ENCODE results near the gene PHF21B.

DNA sequence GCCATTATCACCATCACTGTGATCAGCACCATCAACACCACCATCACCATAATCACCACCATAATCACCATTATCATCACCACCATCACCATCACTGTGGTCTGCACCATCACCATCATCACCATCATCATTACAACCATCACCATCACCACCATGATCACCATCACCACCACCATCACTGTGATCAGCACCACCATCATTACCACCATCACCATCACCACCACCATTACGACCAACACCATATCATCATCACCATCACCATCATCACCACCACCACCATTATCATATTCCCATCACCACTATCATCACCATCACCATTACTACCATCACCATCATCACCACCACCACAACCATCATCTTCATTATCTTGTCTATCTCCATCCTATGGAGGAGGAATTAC, 125.2 kb downstream of the PHF21B start:
- TF ChIP-seq, protein P1, sequence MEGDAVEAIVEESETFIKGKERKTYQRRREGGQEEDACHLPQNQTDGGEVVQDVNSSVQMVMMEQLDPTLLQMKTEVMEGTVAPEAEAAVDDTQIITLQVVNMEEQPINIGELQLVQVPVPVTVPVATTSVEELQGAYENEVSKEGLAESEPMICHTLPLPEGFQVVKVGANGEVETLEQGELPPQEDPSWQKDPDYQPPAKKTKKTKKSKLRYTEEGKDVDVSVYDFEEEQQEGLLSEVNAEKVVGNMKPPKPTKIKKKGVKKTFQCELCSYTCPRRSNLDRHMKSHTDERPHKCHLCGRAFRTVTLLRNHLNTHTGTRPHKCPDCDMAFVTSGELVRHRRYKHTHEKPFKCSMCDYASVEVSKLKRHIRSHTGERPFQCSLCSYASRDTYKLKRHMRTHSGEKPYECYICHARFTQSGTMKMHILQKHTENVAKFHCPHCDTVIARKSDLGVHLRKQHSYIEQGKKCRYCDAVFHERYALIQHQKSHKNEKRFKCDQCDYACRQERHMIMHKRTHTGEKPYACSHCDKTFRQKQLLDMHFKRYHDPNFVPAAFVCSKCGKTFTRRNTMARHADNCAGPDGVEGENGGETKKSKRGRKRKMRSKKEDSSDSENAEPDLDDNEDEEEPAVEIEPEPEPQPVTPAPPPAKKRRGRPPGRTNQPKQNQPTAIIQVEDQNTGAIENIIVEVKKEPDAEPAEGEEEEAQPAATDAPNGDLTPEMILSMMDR (conservative IDR thresholded peaks at IDR 0.05 in 1 of 2, IDR thresholded peaks at IDR 0.05 in 1 of 2; ENCODE audit: low read depth in 1 of 2, low read length in 2 of 2), result no peak
- TF ChIP-seq EZH2 (IDR thresholded peaks at IDR 0.05; ENCODE audit: low read length, missing control alignments), result no peak
